Amygdala (tissue), 56 donors: Measurements from ENCODE around the gene NUFIP2.
"Not testable (repeated sequence)": the region's sequence is repeated elsewhere in the genome, so short reads cannot be mapped to it uniquely, and the experiment has no call there.

Experiments used
- DNase-seq, 56 donors: peaks; one replicate each; lab custom pipeline; 2025; lab: John Stamatoyannopoulos, UW

Gene NUFIP2

GRCh38 chr17:29240477-29240876 lies 53.5 kb downstream of the NUFIP2 start:
- no peak for DNase-seq

GRCh38 chr17:29238133-29238850 lies 55.7 kb downstream of the NUFIP2 start:
- DNase-seq, result no peak

- DNase-seq, result no peak
Observed at GRCh38 chr17:29237476-29238132, 56.3 kb downstream of the NUFIP2 start.

DNA sequence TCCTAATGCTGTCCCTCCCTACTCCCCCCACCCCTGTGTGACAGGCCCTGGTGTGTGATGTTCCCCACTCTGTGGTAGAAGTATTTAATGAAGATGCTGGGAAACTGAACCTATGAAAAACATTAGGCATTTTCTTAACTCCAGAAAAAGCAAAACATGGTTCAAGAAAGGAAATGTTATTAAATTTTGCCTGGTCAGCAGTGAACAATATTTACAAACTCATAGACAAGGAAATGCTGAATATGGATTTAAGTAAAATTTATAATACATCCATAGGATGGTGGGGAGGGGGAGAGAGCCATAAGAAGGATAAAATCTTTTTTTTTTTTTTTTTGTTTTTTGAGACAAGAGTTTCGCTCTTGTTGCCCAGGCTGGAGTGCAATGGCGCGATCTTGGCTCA lies 58.0 kb downstream of the NUFIP2 start:
- DNase-seq, result no peak

GRCh38 chr17:29234972-29235371 lies 59.0 kb downstream of the NUFIP2 start:
- DNase-seq, result not testable (repeated sequence)

DNA sequence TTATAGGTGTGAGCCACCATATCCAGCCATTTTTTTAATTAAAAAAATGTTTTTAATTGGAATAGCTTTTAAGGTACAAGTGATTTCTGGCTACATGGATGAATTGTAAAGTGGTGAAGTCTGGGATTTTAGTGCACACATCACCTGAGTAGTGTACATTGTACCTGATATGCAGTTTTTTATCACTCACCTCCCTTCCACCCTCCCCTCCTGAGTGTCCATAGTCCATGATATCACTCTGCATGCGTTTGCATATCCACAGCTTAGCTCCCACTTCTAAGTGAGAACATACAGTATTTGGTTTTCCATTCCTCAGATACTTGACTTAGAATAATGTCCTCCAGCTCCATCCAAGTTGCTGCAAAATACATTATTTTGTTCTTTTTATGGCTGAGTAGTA lies 60.6 kb downstream of the NUFIP2 start:
- DNase-seq, result no peak

GRCh38 chr17:29225396-29225795 lies 68.6 kb downstream of the NUFIP2 start:
- no peak for DNase-seq

GRCh38 chr17:29221338-29221737 lies 72.6 kb downstream of the NUFIP2 start:
- not testable (repeated sequence) for DNase-seq

GRCh38 chr17:29219378-29220047 lies 74.4 kb downstream of the NUFIP2 start:
- peak in 54 of 56 donors; percentile 24 to 92 (median 74) for DNase-seq

GRCh38 chr17:29216856-29217255 lies 77.1 kb downstream of the NUFIP2 start:
- no peak for DNase-seq

GRCh38 chr17:29216181-29216580 lies 77.8 kb downstream of the NUFIP2 start:
- DNase-seq, result no peak

DNA sequence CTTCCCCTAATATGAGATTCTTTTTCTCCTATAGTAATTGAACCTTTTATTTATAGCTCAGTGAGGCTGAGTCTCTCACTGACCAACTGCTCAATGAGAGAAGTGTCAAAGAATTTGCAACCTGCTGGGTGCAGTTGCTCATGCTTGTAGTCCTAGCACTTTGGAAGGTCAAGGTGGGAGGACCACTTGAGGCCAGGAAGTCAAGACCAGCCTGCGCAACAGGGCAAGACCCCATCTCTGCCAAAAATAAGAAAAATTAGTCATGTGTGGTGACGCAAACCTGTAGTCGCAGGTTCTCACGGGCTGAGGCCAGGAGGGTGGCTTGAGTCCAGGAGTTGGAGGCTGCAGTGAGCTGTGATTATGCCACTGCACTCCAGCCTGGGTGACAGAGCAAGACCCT lies 78.2 kb downstream of the NUFIP2 start:
- no peak for DNase-seq

DNA sequence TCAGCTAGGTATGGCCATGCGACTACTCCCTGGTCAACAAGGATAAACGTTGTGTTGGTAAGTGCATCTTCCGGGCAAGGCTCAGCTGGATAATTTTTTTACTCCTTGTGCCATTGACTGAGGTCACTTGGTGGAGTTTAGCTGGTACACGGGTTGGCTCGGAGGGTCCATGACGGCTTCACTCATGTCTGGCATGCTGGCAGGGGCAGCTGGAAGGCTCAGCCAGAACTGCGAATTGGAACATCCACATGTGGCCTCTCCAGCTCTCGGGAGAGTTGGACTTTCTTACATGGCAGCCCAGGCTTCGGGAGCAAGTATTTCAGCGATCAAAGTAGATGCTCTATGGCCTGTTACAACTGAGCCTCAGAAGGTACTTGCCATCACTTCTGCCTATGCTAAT lies 78.8 kb downstream of the NUFIP2 start:
- no peak for DNase-seq

DNA sequence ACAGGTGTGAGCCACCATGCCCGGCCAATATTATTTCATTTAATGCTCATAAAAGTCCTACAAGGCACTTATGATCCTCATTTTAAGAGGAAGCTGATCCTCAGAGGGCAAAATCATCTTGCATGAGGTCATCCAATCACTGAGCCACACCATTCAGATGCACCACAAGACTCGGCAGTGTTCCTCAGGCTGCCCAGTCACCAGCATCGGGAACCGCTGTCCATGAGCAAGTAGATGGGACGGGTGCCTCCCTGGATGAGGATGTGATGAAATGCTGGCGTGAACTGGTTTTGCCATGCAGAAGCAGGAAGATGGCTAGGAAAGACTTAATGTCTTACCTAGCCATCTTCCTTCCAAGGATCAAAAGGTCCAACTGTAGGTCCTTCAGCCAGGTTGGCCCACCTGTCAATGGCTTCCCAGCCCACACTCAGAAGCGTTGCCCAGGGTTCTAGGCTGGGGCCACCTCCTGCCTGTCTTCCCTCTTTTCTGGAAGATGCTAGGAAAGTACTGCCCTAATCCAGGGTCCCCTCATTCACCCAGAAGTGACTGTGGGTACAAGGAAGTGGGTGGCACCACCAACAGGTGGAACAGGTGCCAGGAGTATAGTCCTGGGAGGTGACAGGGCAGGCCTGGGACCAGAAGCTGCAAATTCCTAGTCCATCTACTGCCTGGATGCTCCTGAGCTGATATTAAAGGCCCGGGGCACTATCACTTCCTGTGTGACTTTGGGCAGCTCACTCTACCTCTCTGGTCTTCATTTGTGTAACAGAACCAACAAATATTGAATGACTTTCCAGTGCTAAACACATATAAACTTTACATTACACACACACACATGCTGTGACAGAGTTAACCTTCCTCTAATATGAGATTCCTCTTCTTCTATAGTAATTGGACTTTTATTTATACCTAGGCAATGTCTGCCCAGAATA lies 79.5 kb downstream of the NUFIP2 start:
- DNase-seq, result no peak

- DNase-seq, result peak in 53 of 56 donors; percentile 18 to 92 (median 66)
Observed at GRCh38 chr17:29212681-29213121, 81.2 kb downstream of the NUFIP2 start.

DNA sequence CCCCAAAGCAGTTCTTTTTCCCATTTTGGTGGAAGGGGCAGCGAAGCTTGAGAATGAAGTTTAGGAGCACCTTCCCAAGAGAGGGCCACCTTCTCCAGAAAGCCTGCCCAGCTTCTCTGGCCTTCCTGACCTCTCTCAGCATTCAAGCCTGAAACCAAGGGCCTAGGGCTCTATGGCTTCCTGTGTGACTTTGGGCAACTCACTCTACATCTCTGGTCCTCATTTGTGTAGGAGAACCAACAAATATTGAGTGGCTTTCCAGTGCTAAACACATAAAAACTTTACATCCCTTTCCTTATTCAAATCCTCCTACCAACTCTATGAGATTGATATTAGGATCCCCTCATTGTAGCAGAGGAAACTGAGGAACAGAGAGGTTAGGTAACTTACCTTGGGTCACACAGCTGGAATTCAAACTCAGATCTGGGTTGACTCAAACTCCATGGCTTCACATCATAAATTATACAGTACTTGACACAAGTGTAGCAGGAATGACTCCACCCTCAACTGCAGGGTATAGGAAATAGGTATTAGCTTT lies 81.8 kb downstream of the NUFIP2 start:
- DNase-seq, result no peak

DNA sequence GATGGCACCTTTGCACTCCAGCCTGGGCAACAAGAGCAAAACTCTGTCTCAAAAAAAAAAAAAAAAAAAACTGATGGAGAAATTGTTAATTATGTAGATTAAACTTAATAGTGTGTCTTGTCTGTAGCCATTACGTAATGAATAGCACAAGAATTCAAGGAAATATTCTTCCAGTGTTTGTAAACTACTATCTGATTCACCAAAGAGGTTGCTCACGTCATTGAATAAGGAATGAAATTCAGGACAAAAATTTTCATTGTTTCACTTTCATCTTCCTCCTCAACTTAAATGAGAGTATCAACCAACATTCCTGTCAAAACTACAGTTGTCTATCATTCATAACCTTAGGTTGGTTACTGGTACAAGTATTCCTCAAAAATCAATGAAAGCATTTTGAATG lies 83.1 kb downstream of the NUFIP2 start:
- no peak for DNase-seq

- DNase-seq, result no peak
Observed at GRCh38 chr17:29209073-29209472, 84.9 kb downstream of the NUFIP2 start.

DNA sequence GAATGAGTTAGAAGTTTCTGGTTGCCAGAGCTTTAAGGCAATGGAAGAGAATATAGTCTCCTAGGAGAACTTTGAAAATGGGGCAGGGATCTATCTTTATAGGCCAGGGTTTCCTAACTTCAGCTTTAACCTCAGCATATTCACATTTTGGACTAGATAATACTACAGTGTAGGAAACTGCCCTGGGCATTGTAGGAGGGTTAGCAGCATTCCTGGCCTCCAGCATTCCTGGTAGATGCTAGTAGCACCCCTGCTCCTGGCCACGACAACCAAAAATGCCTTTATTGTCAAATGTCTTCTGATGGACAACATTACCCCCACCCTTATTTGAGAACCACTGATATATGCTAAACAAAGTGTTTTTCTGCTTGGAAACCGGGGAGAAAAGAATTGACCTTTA lies 86.0 kb downstream of the NUFIP2 start:
- DNase-seq, result no peak
